ENCODE data around the gene SLCO2A1. TPM values are rescaled to one million over a fixed set of nuclear protein-coding genes. Genes with fewer than 3 reads are reported as not detected.

SLCO2A1 gene
- total RNA-seq, 1 donor from 2014 or later = not detected

DNA sequence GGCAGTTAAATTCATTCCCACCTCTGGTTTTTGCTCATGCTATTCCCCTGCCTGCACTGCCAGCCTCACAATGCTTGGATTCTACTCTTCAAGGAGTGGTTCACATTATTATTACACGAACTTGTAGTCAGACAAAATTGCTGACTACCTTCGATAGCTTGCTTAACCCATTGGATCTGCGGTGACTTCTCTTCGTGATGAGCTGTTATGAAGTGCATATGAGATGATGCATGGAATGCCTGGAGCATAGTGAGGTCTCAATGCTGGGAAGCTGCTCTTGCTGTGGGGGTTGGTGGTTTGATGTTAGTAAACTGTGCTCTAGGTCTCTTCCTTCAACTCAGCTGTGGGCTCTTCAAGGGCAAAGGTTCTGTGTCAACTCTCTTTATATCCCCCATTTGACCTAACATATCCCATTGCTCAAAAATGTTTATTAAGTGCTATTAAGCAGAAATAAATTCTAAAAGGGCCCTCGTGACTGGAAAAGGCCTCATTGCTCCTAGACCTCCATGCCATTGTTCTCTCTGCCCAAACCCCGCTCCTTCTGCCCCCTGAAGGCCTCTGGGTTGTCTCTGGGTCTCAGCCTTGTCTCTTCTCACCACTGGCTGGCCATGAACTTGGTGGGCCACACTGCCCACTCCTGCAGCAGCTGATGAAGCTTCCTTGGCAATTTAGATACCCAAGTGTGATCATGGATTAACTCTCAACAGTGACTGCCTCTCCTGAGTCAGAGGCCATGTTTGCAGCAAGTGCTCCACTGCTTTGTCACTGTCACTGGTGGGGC, 4.5 kb upstream of the SLCO2A1 start:
- Mint-ChIP-seq H3K27ac (no peak overlapping the region), H3K4me3 (no peak overlapping the region), H3K4me1 (peaks cover 2% of the 10 kb centered on the region), H3K36me3 (ENCODE audit: low read depth) (no peaks in the 10 kb centered on the region), H3K27me3 (peaks cover 24% of the 10 kb centered on the region), H3K9me3 (no peaks in the 10 kb centered on the region)
- intact Hi-C loops (cut with micrococcal nuclease) = no loop called here
- no peak for DNase-seq

DNA sequence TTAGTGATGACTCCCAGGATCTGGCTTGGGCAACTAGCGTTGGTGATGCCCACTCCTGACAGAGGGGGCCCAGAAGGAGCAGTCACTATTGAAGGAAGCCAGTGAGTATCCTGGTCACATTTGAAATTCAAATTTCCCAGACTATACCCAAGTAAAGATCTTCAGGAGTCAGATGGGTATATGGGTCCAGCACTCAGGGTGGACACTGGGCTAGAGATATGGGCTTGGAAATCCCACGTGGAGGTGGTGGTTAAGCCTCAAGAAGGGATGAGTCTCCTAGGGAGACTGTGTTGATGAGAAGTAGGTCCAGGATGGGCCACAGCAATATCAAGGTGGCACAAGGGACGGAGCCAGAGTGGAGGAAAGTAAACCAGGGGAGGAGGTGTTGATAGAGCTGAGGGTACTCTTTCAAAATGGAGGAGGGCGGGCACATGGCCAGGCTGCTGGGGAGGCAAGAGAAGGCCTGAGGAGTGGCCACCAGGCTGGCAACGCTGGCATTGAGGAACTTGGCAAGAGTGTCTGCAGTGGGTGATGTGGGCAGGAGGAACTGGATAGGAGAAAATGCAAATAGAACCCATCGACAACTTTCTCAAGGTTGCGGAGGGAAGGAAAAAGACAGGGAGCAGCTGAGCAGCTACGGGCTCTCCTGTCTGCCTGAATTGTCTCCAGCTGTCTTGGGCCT, 3.7 kb upstream of the SLCO2A1 start:
- Mint-ChIP-seq H3K27me3 (peaks cover 31% of the 10 kb centered on the region), H3K9me3 (no peaks in the 10 kb centered on the region), H3K4me1 (peaks cover 2% of the 10 kb centered on the region), H3K27ac (no peak overlapping the region), H3K4me3 (no peak overlapping the region), H3K36me3 (ENCODE audit: low read depth) (no peaks in the 10 kb centered on the region)
- DNase-seq = no peak
- intact Hi-C loops (cut with micrococcal nuclease) = no loop called here

DNA sequence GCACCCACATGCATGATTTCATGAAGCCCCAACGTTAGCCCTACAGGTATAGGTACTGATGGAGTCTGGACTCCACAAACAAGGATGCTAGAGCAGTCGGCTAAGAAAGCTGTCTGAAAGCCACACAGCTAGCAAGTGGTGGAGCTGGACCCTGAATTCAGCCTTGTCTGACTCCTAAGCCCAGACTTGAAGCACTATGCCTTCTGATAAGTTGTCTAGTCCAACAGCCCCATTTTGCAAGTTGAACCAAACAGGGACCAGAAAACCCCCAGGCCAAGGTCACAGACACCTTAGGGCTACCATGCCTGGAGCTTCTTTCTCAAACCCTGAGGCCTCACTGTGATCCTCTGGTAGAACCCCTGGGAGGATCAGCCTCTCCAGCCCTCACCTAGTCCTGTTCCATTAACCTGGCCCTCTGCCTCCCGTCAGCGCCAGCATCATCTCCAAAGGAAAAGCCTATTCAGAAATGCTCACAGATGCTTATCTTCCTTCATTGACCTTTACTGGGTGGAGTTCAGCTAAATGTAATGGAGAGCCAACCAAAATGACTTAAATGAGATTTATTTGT, 1.7 kb upstream of the SLCO2A1 start:
- Mint-ChIP-seq H3K4me3 (no peak overlapping the region), H3K27ac (no peak overlapping the region), H3K9me3 (no peaks in the 10 kb centered on the region), H3K27me3 (peaks cover 44% of the 10 kb centered on the region), H3K36me3 (ENCODE audit: low read depth) (no peaks in the 10 kb centered on the region), H3K4me1 (peaks cover 2% of the 10 kb centered on the region)
- no peak for DNase-seq
- intact Hi-C loops (cut with micrococcal nuclease) = no loop called here

DNA sequence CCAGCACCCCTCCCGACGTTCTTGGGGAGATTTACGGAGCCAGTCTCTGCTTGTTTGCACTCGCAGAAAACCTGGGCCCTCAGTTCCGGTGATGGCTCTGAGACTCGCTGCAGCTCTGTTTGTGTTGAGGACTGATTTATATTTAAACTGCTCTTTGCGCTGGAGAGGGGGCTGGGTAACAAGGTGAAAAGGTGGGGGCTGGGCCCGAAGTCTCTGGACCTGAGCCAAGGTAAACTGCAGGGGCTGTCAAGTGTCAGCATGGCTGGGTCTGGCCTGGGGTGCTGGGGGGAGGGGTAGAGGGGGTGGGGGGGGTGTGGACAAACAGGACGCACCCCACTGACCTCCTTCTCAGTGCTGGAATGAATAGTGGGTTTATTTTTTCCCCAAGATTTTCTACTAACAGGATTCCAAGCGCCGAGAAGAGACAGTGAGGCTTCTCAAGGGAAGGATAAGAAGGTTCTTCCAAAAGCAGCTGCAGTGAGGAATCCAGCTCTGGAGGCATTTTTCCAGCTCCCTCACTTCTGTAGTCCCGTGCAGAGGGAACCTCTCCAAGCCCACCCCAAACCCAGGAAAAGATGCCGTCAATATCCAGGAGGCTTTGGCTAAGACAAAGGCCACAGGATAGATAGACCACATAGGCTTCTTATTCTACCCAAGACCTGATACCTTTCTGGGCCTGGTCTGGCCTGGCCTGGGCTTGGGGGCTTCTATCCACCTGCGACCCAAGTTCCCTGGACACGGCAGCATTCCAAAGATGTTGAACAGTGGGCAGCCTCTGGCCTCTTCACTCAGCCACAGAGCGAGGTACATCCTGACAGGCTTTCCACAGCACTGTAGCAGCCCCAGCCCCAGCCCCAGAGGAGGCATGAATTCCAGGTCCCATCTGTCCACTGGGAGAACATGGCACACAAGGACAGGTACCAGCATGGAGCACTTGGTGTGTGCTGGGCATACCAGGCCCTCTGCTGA, 938 bp upstream of the SLCO2A1 start:
- no peaks in the 10 kb centered on the region for H3K9me3 Mint-ChIP-seq
- no peak overlapping the region for H3K27ac Mint-ChIP-seq
- H3K27me3 Mint-ChIP-seq = peaks cover 49% of the 10 kb centered on the region
- no peak for DNase-seq
- no peak overlapping the region for H3K4me3 Mint-ChIP-seq
- intact Hi-C loops (cut with micrococcal nuclease) = no loop called here
- peaks cover 2% of the 10 kb centered on the region for H3K4me1 Mint-ChIP-seq
- H3K36me3 Mint-ChIP-seq (ENCODE audit: low read depth) = no peaks in the 10 kb centered on the region

DNA sequence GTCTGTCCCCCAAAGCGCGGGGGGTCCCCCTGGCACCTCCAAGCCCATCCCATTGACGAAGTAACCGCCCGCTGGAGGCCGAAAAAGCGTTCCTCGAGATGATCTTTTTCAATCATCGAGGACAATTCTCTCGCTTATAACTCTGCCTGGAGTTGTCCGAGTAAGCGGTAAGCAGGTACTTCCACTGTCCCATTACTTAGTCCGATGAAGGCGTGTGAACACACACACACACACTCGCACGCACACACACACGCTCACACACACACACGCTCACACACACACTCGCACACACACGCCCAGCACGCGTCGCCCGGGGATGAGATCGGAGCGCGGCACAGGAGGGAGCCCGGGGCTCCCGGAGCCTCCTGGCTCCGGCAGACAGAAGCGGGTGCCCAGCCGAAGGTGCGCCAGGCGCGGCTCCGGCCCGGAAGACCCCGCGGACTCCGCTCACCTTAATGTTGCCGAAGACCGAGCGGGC, 430 bp downstream of the SLCO2A1 start:
- Mint-ChIP-seq H3K27ac (no peak overlapping the region), H3K4me1 (peaks cover 2% of the 10 kb centered on the region), H3K27me3 (peaks cover 52% of the 10 kb centered on the region), H3K9me3 (no peaks in the 10 kb centered on the region), H3K36me3 (ENCODE audit: low read depth) (no peaks in the 10 kb centered on the region), H3K4me3 (peak overlapping the region; percentile 70)
- no peak for DNase-seq
- intact Hi-C loops (cut with micrococcal nuclease) = no loop called here

DNA sequence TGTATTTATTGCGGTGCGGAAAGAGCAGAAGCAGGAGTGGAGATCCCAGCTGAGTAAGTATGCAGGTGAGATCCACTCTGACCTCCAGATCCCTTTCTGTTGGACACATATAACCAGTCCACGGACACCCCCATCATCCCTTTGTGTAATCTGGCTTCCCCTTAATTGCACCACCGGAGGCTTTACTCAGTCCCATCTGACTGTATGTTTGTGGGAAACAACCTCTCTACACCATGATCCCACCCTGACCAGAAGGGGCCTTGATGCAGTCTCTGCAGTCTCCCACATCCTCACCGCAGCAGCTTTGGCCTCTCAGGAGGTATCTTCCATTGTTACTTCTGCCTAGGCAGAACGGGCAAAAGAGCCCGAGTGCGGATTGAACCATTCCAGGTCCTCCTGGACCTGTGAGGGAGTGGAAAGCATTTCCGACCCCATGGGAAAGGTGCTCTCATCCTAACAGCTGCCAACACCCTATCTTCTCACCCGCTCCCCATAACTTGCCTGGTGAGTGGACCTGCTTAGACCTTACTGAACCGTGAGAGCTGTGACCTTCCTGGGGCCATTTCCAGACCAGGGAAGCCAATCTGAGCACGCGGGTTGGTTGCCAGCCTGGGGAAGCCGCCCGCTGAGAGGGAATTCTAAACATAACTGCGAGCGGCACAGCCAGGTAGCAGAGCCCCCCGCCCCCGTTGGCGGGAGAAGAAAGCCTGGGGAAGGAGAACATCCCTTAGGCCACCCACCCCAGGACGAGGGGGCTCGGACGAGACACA, 1.1 kb downstream of the SLCO2A1 start:
- Mint-ChIP-seq H3K36me3 (ENCODE audit: low read depth) (no peaks in the 10 kb centered on the region), H3K4me1 (peaks cover 2% of the 10 kb centered on the region), H3K4me3 (no peak overlapping the region), H3K27ac (no peak overlapping the region), H3K9me3 (no peaks in the 10 kb centered on the region), H3K27me3 (peaks cover 52% of the 10 kb centered on the region)
- no peak for DNase-seq
- intact Hi-C loops (cut with micrococcal nuclease) = no loop called here

DNA sequence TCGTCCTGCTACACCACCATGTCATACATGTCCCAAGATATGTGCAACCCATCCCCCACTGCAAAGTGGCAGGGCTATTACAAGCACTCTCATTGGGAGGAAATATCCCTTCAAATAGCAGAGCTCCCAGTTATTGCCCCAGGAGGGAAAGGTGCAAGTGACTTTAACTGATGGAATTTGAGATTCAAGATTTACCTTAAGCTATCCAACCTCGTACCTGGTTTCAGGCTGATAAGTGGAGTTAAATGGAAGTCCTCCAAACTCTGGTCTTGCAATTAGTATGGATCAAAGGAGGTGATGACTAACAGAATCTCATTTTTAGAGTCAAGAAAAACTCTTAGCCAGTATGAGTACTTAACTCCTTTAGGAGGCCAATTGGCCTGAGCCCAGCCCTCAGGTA, 2.1 kb downstream of the SLCO2A1 start:
- peaks cover 46% of the 10 kb centered on the region for H3K27me3 Mint-ChIP-seq
- no peak for DNase-seq
- H3K4me1 Mint-ChIP-seq = peaks cover 2% of the 10 kb centered on the region
- H3K9me3 Mint-ChIP-seq = no peaks in the 10 kb centered on the region
- intact Hi-C loops (cut with micrococcal nuclease) = no loop called here
- H3K27ac Mint-ChIP-seq = no peak overlapping the region
- no peaks in the 10 kb centered on the region for H3K36me3 Mint-ChIP-seq (ENCODE audit: low read depth)
- H3K4me3 Mint-ChIP-seq = no peak overlapping the region

DNA sequence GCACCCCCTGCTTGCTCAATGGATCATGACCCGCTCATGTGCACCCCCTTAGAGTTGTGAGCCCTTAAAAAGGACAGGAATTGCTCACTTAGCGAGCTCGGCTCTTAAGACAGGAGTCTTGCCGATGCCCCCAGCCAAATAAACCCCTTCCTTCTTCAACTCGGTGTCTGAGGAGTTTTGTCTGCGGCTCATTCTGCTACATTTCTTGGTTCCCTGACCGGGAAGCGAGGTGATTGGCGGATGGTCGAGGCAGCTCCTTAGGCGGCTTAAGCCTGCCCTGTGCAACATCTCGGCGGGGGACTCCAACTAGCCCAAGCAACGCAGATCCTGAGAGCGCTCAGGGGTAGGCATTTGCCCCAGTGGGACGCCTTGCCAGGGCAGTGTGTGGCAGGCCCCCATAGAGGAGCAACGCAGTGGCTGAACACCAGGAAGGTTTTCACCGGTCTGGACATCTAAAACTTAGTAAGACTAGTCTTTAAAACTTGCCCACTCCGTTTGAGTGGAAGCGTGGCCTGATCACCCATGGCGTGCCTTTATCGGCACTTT, 9.5 kb downstream of the SLCO2A1 start:
- H3K27ac Mint-ChIP-seq = no peak overlapping the region
- H3K4me1 Mint-ChIP-seq = no peaks in the 10 kb centered on the region
- DNase-seq = no peak
- no peaks in the 10 kb centered on the region for H3K9me3 Mint-ChIP-seq
- intact Hi-C loops (cut with micrococcal nuclease) = no loop called here
- H3K4me3 Mint-ChIP-seq = no peak overlapping the region
- peaks cover 8% of the 10 kb centered on the region for H3K27me3 Mint-ChIP-seq
- H3K36me3 Mint-ChIP-seq (ENCODE audit: low read depth) = no peaks in the 10 kb centered on the region

DNA sequence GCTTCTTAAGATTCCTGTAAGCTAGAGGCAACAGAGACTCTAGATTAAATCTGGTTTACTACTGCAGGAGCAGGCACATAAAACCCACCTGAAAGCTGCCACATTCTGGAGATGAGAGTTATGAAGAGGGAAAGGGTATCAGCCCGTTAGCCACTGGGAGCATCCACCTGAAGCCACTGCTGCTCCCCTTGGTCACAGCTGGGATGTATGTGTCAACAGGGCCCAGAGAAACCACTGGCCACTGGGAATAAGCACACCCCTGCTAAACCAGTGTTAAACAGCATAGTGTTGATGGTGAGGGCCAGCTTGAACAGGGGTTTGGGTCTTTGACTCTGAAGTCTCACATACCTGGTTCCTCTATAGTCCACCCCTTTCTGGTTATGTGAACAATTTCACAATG, 10.9 kb downstream of the SLCO2A1 start:
- no peaks in the 10 kb centered on the region for H3K36me3 Mint-ChIP-seq (ENCODE audit: low read depth)
- H3K4me1 Mint-ChIP-seq = no peaks in the 10 kb centered on the region
- H3K27me3 Mint-ChIP-seq = peaks cover 12% of the 10 kb centered on the region
- no peak overlapping the region for H3K4me3 Mint-ChIP-seq
- intact Hi-C loops (cut with micrococcal nuclease) = no loop called here
- no peaks in the 10 kb centered on the region for H3K9me3 Mint-ChIP-seq
- no peak for DNase-seq
- H3K27ac Mint-ChIP-seq = no peak overlapping the region

DNA sequence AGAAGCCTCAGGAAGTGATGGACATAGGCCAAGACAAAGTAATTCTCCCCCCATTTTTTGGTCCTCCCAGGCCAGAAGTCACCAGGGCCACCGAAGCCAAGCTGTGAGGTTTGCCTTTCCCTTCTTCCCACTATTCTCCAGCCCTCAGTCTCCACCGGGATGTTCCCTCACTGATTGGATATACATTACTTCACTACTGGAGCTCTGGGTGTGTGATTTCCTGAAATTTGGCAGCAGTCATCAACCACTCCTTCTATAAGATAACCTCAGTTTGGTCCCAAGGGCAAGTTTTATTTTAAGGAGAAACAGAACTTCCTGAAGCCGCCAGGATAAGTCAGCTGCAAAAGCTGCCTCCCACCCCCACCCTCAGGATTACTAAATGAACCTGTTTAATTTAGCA, 11.3 kb downstream of the SLCO2A1 start:
- no peak for DNase-seq
- Mint-ChIP-seq H3K36me3 (ENCODE audit: low read depth) (no peaks in the 10 kb centered on the region), H3K27me3 (peaks cover 12% of the 10 kb centered on the region), H3K27ac (no peak overlapping the region), H3K4me1 (no peaks in the 10 kb centered on the region), H3K9me3 (no peaks in the 10 kb centered on the region), H3K4me3 (no peak overlapping the region)
- intact Hi-C loops (cut with micrococcal nuclease) = no loop called here

DNA sequence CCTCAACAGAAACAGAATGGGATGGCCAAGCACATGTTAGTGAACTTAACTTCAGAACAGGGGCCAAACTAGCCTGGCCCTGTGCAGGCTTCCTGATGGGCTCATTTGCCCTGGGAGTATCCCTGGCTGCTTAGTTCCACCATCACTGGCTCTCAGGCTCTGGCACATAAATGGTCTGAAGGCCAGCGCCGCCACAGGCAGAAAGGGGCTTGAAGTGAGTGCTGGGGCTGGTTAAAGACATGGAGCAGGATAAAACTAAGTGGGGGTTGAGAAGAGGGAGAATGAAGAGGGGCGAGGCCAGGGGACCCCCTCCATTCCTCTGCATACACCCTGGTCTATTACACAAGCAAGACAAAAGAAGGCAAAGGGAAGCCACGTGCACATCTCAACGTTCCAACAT, 12.2 kb downstream of the SLCO2A1 start:
- Mint-ChIP-seq H3K27me3 (peaks cover 12% of the 10 kb centered on the region), H3K4me3 (no peak overlapping the region), H3K27ac (no peak overlapping the region), H3K4me1 (no peaks in the 10 kb centered on the region), H3K9me3 (no peaks in the 10 kb centered on the region), H3K36me3 (ENCODE audit: low read depth) (no peaks in the 10 kb centered on the region)
- no peak for DNase-seq
- intact Hi-C loops (cut with micrococcal nuclease) = no loop called here

DNA sequence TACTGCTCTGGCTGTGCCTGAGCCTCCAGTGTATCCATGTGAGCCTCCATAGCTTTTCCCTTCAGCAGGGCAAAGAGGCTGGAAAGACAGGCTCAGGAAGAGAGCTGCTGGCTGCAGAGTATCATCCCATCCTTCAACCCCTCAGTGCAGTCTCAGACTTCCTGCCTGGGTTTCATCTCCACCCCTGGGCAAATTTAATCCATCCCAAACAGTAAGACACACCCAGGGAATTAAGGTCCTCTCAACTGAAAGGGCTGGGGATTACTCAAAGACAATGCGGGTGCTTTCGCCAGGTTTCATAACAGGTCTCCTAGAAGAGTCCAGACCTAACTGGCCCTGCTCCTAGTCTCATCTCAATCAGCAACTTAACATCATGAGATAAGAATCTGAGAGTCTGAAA, 15.5 kb downstream of the SLCO2A1 start:
- Mint-ChIP-seq H3K27me3 (peaks cover 8% of the 10 kb centered on the region), H3K4me3 (no peak overlapping the region), H3K4me1 (no peaks in the 10 kb centered on the region), H3K27ac (no peak overlapping the region), H3K9me3 (no peaks in the 10 kb centered on the region), H3K36me3 (ENCODE audit: low read depth) (no peaks in the 10 kb centered on the region)
- DNase-seq = no peak
- intact Hi-C loops (cut with micrococcal nuclease) = no loop called here

DNA sequence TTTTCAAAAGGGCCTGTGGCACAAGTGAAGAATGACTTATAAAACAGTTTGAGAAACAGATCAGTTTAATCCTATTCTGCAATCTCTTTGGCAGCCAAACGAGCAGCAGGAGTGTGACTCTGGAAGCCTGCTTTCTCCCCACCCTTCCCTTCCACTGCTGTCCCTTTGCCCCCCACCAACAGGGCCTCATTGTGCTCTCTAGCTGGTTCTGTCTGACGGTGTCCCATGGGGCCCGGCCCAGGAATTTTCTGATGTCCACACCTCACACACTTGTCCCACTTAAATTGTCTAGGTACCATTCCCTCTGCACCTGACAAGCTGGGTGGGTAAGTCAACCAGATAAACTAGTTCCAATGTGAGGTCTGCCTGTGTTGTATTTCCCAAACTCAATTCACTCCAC, 16.4 kb downstream of the SLCO2A1 start:
- H3K4me3 Mint-ChIP-seq = no peak overlapping the region
- no peaks in the 10 kb centered on the region for H3K36me3 Mint-ChIP-seq (ENCODE audit: low read depth)
- no peaks in the 10 kb centered on the region for H3K4me1 Mint-ChIP-seq
- H3K27ac Mint-ChIP-seq = no peak overlapping the region
- peaks cover 8% of the 10 kb centered on the region for H3K27me3 Mint-ChIP-seq
- no peak for DNase-seq
- intact Hi-C loops (cut with micrococcal nuclease) = no loop called here
- H3K9me3 Mint-ChIP-seq = no peaks in the 10 kb centered on the region
